Erythroblast (primary cell): ENCODE data around the gene UQCR11.

Source experiments
- DNase-seq, 2 experiments: peaks; one replicate each; lab custom pipeline; 2025; lab: John Stamatoyannopoulos, UW
- GATA1 ChIP-seq: IDR thresholded peaks from 2 replicates; pipeline ENCODE4 v1.6.1; 2011; ENCODE audit warnings: low read depth, mild to moderate bottlenecking, control low read depth, low read length, moderate library complexity
- POLR2A ChIP-seq: IDR thresholded peaks from 2 replicates; pipeline ENCODE4 v1.6.1; 2011; ENCODE audit warnings: mild to moderate bottlenecking, low read length

The UQCR11 gene

DNA sequence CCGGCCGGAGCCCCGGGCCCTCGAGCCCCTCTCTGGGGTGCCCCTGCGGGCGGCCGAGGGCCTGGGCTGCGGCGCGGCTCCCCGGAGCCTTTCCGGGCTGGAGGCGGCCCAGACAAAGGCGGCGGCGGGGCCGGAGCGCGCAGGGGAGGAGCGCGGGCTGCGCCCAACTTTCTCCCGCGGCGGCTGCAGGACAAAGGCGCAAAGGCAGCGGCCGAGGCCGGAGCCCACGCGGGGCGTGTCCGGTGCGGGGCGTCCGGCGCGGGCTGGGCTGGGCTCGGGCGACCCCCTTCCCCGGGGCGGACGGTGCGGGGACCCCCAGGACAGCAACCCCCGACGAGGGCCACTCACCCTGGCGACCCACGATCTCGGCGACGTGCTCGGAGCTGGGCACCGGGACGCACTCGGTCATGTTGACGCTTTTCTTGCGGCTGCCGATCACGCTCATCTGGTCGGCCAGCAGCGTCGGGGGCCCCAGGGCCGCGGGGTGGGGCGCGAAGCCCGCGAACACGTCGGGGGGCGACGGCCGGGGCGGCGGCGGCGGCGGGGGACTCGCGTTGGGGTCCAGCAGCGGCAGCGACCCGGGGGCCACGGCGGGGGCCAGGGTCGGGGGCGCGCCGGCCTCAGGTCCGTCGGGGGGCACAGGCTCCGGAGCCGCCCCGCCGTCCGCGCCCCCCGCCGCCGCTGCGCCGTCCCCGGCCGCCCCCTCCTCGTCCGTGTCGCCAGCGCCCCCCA, 38.0 kb downstream of the UQCR11 start:
- TF ChIP-seq POLR2A (no peak), GATA1 (no peak)
- DNase-seq, result peak in 1 of 2 experiments; percentile 48

DNA sequence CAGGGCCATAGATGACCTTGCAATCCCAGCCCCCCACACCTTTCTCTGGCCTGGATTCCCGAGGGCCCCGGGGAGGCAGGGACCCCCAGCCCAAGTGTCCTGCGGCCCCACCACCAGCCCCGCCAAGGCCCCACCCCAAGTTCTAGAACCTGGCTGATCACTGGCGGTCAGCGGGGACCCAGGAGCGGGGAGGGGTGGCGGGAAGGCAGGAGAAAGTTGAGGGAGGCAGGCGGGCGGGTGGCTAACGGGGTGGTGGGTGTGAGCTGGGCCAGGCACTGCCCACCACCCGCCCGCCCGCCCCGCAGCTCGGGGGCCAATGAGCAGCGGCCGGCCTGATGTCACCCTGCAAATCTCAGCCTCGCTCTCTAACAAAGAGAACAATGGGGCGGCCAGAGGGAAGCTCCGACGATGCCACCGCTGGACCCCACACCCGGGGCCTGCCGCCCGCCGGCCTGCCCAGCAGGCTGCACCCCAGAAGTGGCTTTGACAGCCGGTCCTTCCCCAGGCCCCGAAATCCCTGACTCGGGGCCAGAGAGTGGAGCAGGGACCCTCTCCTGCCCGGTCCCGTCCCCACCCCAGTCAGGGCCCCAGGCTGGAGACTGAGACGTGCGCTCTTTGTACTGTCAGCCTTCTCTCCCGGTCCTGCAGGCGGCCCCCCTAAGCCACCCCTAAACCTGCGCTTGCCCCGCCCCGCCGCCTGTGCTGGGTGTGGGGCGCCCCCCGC, 38.7 kb downstream of the UQCR11 start:
- no peak for TF ChIP-seq POLR2A
- no peak for TF ChIP-seq GATA1
- DNase-seq, result no peak

DNA sequence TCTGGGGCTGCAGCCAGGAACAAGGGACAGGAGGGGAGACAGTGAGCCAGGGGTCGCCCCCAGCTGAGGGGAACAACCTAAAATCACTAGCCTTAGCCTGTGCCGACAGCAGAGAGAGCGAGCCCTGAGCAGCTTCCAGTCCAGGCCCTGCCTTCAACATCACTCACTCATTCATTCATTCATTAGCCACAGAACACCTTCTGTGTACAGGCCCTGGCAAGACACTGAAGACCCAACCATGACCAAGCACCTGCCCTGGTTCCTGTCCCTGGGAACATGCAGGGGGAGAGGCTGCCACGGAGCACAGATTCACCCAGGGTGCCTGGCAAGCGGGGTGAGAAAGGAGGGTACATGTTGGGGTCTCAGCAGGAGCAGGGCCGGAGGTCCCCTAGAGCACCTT, 42.0 kb downstream of the UQCR11 start:
- no peak for TF ChIP-seq GATA1
- TF ChIP-seq POLR2A, result no peak
- DNase-seq, result no peak

DNA sequence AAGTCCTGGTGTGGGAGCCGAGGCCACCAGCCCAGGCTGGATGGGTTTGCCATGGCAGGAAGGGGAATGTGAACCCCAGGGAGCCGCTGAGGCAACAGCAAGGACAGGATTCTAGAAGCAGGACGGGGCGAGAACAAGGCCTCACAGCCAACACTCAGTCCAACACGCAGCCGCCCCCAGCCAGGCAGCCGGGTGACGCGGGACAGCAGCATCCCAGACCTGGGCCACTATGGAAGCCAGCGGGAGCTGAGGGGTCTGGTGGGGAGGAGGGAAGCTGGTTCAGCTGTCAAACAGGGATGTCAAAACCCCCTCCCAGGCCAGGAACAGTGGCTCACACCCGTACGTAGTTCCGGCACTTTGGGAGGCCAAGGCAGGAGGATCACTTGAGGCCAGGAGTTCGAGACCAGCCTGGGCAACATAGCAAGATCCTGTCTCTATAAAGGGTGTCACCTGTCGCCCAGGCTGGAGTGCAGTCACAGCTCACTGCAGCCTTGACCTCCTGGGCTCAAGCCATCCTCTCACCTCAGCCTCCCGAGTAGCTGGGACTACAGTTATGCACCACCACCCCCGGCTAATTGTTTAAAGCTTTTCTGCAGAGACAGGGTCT, 43.9 kb downstream of the UQCR11 start:
- TF ChIP-seq GATA1 (no peak), POLR2A (no peak)
- no peak for DNase-seq

DNA sequence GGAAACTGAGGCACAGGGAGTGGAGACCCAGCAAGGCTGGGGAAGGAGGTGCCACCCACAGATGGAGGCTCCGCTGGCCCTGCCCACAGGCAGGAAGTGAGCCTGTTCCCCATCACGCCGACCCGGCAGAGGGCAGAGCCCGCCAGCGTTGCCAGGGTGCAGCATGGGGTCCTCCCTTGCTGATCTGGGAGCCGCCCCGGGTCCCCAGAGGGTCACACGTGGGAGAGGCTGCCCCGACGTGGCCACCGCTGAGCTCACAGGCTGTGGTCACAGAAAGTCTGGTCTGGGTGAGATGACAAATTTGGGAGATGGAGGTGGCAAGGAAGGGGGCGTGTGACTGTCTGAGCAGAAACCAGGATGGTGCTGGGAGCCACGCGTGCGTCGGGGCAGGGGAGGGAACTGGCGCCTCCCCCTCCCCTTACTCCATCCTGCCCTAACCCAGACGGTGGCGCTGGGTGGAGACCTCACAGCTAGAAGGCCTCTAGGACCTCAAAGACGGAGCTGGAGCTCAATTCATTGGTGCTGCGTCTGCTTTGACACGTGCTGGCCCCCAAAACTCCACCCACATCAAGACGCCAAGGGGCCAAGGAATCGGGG, 44.9 kb downstream of the UQCR11 start:
- TF ChIP-seq POLR2A (no peak), GATA1 (no peak)
- DNase-seq, result no peak

DNA sequence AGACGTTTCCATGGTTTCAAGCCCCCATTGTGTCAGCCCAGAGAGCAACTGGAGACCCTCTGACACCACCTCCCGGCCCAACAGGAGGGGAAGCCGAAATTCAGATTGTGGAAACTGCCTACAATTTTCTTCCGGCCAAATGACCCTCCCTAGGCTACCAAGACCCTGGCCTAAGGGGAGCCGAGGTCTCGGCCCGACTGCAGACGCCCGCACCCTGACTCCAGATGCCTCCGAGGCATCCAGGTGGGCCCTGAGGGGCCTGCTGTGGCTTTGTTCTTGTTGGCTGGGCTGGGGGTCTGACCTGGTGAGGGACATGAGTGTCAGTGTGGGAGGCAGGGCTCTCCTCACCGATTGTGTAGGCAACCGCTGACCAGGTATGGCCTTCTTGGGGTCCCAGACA, 46.7 kb downstream of the UQCR11 start:
- TF ChIP-seq POLR2A (no peak), GATA1 (no peak)

DNA sequence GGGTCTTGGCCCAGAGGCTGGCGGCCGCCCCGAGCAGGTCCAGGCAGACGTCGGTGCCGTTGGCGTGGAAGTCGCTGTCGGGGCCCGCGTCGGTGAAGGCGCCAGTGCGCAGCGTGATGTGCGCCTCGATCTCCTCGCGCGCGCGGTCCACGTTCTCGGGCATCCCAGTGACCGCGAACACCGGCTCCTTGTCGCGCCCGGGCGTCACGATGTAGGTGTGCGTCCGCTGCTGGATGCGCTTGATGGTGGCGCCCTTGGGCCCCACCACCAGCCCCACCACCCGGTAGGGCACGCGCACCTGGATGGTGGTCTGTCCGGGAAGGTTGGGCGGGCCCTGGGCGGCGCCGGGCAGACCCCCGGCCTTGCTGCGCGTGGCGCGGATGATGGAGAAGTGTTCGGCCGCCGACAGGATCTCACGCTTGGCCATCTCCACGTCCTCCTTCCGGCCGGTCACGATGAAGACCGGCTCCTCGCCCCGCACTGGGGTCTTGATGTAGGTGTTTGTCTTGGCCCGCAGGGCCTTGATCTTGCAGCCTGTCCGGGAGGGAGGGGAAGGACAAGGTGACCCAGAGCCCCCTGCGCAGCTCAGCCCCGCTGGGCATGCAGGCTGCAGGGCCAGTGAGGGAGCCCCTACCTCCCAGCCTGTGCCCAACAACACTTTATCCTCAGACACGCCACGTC, 48.7 kb downstream of the UQCR11 start:
- TF ChIP-seq POLR2A (no peak), GATA1 (no peak)

More for the DNA sequence above, 46.7 kb downstream of the UQCR11 start:
- no peak for DNase-seq

DNA sequence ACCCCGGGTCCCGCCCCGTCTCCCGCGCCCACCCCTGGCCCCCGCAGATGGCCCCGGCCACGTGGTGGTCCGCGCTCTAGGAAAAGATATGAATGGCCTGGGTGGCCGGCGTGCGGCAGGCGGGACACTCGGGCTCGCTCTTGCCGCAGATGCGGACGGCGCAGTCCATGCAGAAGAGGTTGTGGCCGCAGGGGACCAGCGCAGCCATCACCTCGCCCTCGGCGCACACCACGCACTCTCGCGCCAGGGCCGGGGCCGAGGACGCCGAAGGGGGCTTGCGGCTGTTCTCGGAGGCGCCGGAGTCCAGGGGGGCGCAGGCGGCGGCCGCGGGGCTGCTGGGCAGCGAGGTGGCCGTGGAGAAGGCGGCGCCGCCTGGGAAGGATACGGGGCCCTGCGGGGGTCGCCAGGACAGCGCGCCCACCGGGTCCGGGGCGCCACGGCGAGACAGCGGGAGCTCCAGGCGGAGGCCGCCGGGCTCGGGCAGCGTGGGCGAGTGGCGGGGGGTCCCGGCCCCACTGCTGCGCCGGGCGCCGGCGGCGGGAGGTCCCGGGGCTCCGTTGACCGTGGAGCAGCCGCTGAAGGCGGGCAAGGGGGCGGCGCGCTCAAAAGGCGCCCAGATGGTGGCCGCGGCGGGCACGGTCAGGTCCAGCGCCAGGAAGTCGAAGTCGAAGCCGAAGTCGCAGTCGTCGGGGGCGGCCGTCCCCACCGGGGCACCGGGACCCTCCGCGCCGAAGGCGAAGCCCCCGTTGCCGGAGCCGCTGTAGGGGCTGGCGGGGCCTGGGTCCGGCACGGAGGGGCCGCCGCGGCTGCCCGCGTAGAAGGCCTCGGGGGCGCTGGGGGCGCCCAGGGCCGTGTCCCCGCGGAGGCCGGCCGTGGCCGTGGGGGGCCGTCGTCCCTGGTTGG, 49.5 kb downstream of the UQCR11 start:
- TF ChIP-seq POLR2A (no peak), GATA1 (no peak)
- no peak for DNase-seq

More for the DNA sequence above, 48.7 kb downstream of the UQCR11 start:
- DNase-seq, result no peak

DNA sequence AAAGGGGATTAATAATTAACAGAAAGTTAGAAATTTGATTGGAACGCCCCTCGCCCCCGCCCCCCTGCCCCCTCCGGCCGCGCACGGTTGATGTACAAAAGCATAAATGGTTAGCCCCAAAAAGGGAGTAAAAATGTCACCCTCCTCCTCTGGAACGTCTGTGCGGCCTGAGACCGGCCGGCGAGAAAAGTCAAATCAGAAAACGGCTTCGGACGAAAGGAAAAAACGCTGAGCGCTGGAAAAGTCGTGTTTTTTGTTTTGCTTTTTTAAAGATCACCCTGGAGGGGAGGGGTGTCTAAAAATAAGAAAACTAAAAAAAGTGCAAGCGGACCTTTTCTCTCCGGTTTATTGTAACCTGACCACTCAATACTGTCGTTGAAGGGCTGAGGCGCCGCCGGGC, 50.3 kb downstream of the UQCR11 start:
- TF ChIP-seq POLR2A, result no peak
- no peak for TF ChIP-seq GATA1
- no peak for DNase-seq

DNA sequence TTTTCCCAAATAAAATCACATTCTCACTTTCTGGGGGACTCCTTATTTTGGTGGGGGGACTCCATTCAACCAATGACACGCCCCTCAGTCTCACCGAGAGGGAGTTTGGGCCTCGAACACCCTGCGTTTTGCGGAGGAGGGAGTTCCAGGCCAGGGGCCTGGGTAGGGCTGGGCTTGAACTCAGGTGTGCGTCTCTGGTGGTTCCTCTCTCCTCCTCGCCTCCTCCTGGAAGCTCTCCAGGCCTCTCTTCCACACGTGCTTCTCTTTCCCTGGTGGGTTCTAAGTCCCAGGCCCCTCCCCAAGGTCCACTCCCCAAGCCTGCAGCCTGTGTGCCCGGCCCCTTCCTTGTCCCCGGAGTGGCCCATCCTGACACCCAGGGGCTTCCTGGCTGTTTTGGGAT, 51.8 kb downstream of the UQCR11 start:
- TF ChIP-seq GATA1 (no peak), POLR2A (no peak)
- no peak for DNase-seq

DNA sequence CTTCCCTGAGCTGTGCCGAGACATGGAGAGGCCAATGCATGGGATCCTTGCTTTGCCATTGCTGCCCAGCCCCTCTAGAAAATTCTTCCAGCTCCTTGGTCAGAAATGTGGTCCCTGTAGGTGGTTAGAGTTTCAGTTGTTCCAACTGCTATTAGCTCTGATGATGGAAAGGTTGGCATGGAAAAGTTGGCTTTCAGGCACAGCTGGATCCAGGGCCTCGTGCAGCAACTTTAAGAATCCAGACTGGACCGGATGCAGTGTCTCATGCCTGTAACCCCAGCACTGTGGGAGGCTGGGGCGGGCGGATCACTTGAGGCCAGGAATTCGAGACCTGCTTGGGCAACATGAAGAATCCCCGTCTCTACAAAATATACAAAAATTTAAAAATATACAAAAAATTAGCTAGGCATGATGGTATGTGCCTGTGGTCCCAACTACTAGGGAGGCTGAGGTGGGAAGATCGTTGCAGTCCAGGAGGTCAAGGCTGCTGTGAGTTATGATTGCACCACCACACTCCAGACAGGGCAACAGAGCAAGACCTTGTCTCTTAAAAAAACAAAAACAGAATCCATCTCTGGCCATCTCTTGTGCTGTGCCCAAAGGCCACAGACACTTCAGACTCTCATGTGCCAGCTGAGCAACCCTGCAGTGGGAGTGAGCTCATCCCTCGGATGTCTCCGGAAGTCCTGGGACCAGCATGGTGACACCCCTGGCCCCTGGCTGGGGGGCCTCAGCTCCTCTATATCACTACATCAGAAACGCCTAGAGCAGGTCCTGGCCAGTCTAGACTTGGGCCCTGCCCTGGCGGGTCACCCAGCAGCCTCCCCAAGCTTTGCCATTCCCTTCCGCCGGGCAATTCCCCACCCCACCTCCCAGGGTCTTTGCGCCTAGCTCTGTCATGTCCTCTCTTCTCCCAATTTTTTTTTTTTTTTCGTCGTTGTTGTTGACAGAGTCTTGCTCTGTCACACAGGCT, 53.9 kb downstream of the UQCR11 start:
- TF ChIP-seq POLR2A (no peak), GATA1 (no peak)
- DNase-seq, result no peak

DNA sequence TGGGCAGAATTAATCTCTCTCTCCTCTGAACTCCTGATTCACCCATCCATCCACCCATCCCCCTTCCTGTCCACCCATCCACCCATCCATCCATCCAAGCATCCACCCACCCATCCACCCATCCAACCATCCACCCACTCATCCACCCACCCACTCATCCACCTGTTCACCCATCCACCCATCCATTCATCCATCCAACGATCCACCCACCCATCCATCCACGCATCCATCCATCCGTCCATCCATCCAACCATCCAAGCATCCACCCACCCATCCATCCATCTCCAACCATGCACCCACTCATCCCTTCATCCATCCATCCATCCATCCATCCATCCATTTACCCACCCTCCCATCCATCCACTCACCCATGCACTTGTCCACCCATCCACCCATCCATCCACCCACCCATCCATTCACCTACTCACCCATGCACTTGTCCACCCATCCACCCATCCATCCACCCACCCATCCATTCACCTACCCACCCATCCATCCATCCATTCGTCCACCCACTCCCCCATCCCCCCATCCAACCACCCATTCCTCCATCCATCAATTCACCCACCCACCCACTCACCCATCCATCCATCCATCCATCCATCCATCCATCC, 55.8 kb downstream of the UQCR11 start:
- DNase-seq, result no peak
- TF ChIP-seq GATA1, result no peak
- no peak for TF ChIP-seq POLR2A
